ENCODE measurements around the gene FSD1L. TPM values are rescaled to one million over a fixed set of nuclear protein-coding genes. Genes with fewer than 3 reads are reported as not detected.

Gene FSD1L
- total RNA-seq, 3 donors from 2014 or later = 3.4 to 5.9 (median 5.2) TPM

GRCh38 chr9:105436783-105437182 is 11.1 kb upstream of the FSD1L start:
- TF ChIP-seq CTCF (IDR thresholded peaks at IDR 0.05) (no peak), POLR2A (IDR thresholded peaks at IDR 0.05) (no peak), POLR2AphosphoS5 (IDR thresholded peaks at IDR 0.05) (no peak)
- no peak for DNase-seq (ENCODE audit: low spot score in 2 of 2)
- no peak overlapping the region for H3K27ac ChIP-seq
- intact Hi-C loops (cut with DNase I; ENCODE audit: low total_unique reads) = no loop called here
- no peak overlapping the region for H3K4me3 ChIP-seq
- H3K36me3 ChIP-seq = no peaks in the 10 kb centered on the region
- no peaks in the 10 kb centered on the region for H3K27me3 ChIP-seq
- H3K4me1 ChIP-seq = no peaks in the 10 kb centered on the region
- H3K9me3 ChIP-seq = no peaks in the 10 kb centered on the region

- no peaks in the 10 kb centered on the region for H3K27me3 ChIP-seq
- intact Hi-C loops (cut with DNase I; ENCODE audit: low total_unique reads) = no loop called here
- H3K9me3 ChIP-seq = no peaks in the 10 kb centered on the region
- H3K27ac ChIP-seq = no peak overlapping the region
- TF ChIP-seq POLR2AphosphoS5 (IDR thresholded peaks at IDR 0.05) (no peak), CTCF (IDR thresholded peaks at IDR 0.05) (no peak), POLR2A (IDR thresholded peaks at IDR 0.05) (no peak)
- no peaks in the 10 kb centered on the region for H3K36me3 ChIP-seq
- H3K4me1 ChIP-seq = no peaks in the 10 kb centered on the region
- DNase-seq (ENCODE audit: low spot score in 2 of 2) = no peak
- H3K4me3 ChIP-seq = no peak overlapping the region
Measured at GRCh38 chr9:105437704-105438103, 10.1 kb upstream of the FSD1L start.

- H3K4me1 ChIP-seq = no peaks in the 10 kb centered on the region
- H3K36me3 ChIP-seq = no peaks in the 10 kb centered on the region
- no peak overlapping the region for H3K4me3 ChIP-seq
- H3K27me3 ChIP-seq = no peaks in the 10 kb centered on the region
- DNase-seq (ENCODE audit: low spot score in 2 of 2) = no peak
- no peak overlapping the region for H3K27ac ChIP-seq
- TF ChIP-seq POLR2A (IDR thresholded peaks at IDR 0.05) = no peak
- TF ChIP-seq CTCF (IDR thresholded peaks at IDR 0.05) = no peak
- no peak for TF ChIP-seq POLR2AphosphoS5 (IDR thresholded peaks at IDR 0.05)
- no peaks in the 10 kb centered on the region for H3K9me3 ChIP-seq
- intact Hi-C loops (cut with DNase I; ENCODE audit: low total_unique reads) = no loop called here
Measured at GRCh38 chr9:105438141-105438806, 9.6 kb upstream of the FSD1L start.

- no peaks in the 10 kb centered on the region for H3K4me1 ChIP-seq
- DNase-seq (ENCODE audit: low spot score in 2 of 2) = no peak
- no peak overlapping the region for H3K27ac ChIP-seq
- no peaks in the 10 kb centered on the region for H3K27me3 ChIP-seq
- intact Hi-C loops (cut with DNase I; ENCODE audit: low total_unique reads) = no loop called here
- H3K9me3 ChIP-seq = no peaks in the 10 kb centered on the region
- TF ChIP-seq CTCF (IDR thresholded peaks at IDR 0.05) = no peak
- TF ChIP-seq POLR2AphosphoS5 (IDR thresholded peaks at IDR 0.05) = no peak
- TF ChIP-seq POLR2A (IDR thresholded peaks at IDR 0.05) = no peak
- H3K4me3 ChIP-seq = no peak overlapping the region
- H3K36me3 ChIP-seq = no peaks in the 10 kb centered on the region
Measured at GRCh38 chr9:105439428-105439827, 8.4 kb upstream of the FSD1L start.

- TF ChIP-seq POLR2AphosphoS5 (IDR thresholded peaks at IDR 0.05) = no peak
- TF ChIP-seq CTCF (IDR thresholded peaks at IDR 0.05) = no peak
- TF ChIP-seq POLR2A (IDR thresholded peaks at IDR 0.05) = no peak
- Histone ChIP-seq H3K9me3 (no peaks in the 10 kb centered on the region), H3K36me3 (no peaks in the 10 kb centered on the region), H3K4me3 (no peak overlapping the region), H3K27me3 (no peaks in the 10 kb centered on the region), H3K27ac (no peak overlapping the region), H3K4me1 (no peaks in the 10 kb centered on the region)
- DNase-seq (ENCODE audit: low spot score in 2 of 2) = no peak
- intact Hi-C loops (cut with DNase I; ENCODE audit: low total_unique reads) = no loop called here
Measured at GRCh38 chr9:105441616-105442160, 6.1 kb upstream of the FSD1L start.
